HEK293 (cell line): Measurements from ENCODE around the gene ATP6V0A1.

Source experiments
- BCL11A ChIP-seq: fragments of 450-650 bp; formaldehyde crosslinking; IDR thresholded peaks from 2 replicates; pipeline ENCODE4 v1.5.1; 2016; ENCODE audit warnings: low read depth, missing biosample characterization, missing genetic modification characterization
- FEZF1 ChIP-seq: fragments of 450-650 bp; formaldehyde crosslinking; IDR thresholded peaks from 2 replicates; pipeline ENCODE4 v1.5.1; 2016; ENCODE audit warnings: missing biosample characterization, missing genetic modification characterization
- GFI1B ChIP-seq: fragments of 450-650 bp; formaldehyde crosslinking; IDR thresholded peaks from 2 replicates; pipeline ENCODE4 v1.5.1; 2016; ENCODE audit warnings: missing biosample characterization, missing genetic modification characterization
- IKZF3 ChIP-seq: fragments of 450-650 bp; IDR thresholded peaks from 2 replicates; pipeline ENCODE4 v1.5.0; 2018; ENCODE audit warnings: missing biosample characterization, mild to moderate bottlenecking, missing genetic modification characterization, moderate library complexity
- MYNN ChIP-seq: fragments of 450-650 bp; formaldehyde crosslinking; IDR thresholded peaks from 2 replicates; pipeline ENCODE4 v1.5.1; 2016; ENCODE audit warnings: missing biosample characterization, missing genetic modification characterization, borderline replicate concordance
- OSR2 ChIP-seq: fragments of 450-650 bp; formaldehyde crosslinking; IDR thresholded peaks from 2 replicates; pipeline ENCODE4 v1.5.1; 2016; ENCODE audit warnings: missing biosample characterization, missing genetic modification characterization
- SETDB1 ChIP-seq: IDR thresholded peaks from one replicate; pipeline ENCODE4 v1.6.1; 2017; ENCODE audit warnings: mild to moderate bottlenecking, low read length, moderate library complexity, mixed read lengths; ENCODE audit not compliant: insufficient read length
- ZBTB17 ChIP-seq: fragments of 450-650 bp; formaldehyde crosslinking; IDR thresholded peaks from 2 replicates; pipeline ENCODE4 v1.5.1; 2016; ENCODE audit warnings: missing biosample characterization, missing genetic modification characterization
- ZNF169 ChIP-seq: fragments of 450-650 bp; formaldehyde crosslinking; IDR thresholded peaks from 2 replicates; pipeline ENCODE4 v1.5.1; 2016; ENCODE audit warnings: missing biosample characterization, missing genetic modification characterization
- ZNF404 ChIP-seq: fragments of 450-650 bp; formaldehyde crosslinking; IDR thresholded peaks from 2 replicates; pipeline ENCODE4 v1.5.1; 2017; ENCODE audit warnings: missing biosample characterization, missing genetic modification characterization
- ZNF416 ChIP-seq: fragments of 450-650 bp; formaldehyde crosslinking; IDR thresholded peaks from 2 replicates; pipeline ENCODE4 v1.5.1; 2016; ENCODE audit warnings: missing biosample characterization, missing genetic modification characterization
- ZNF423 ChIP-seq: fragments of 450-650 bp; formaldehyde crosslinking; IDR thresholded peaks from 2 replicates; pipeline ENCODE4 v1.5.1; 2016; ENCODE audit warnings: missing biosample characterization, missing genetic modification characterization
- ZNF624 ChIP-seq: fragments of 450-650 bp; formaldehyde crosslinking; IDR thresholded peaks from 2 replicates; pipeline ENCODE4 v1.5.1; 2017; ENCODE audit warnings: missing biosample characterization, missing genetic modification characterization
- TF ChIP-seq, protein P1 (sequence below): fragments of 450-650 bp; IDR thresholded peaks from 2 replicates; pipeline ENCODE4 v1.5.1; 2018; ENCODE audit warnings: missing biosample characterization, missing genetic modification characterization
- TF ChIP-seq, protein P2 (sequence below): fragments of 450-650 bp; formaldehyde crosslinking; IDR thresholded peaks from 2 replicates; pipeline ENCODE4 v1.5.1; 2016; ENCODE audit warnings: missing biosample characterization, missing genetic modification characterization
- TF ChIP-seq, protein P3 (sequence below): fragments of 450-650 bp; formaldehyde crosslinking; IDR thresholded peaks from 2 replicates; pipeline ENCODE4 v1.5.1; 2016; ENCODE audit warnings: missing biosample characterization, missing genetic modification characterization, low read depth
- TF ChIP-seq, protein P4 (sequence below): fragments of 450-650 bp; formaldehyde crosslinking; IDR thresholded peaks from 2 replicates; pipeline ENCODE4 v1.5.1; 2016; ENCODE audit warnings: missing biosample characterization, missing genetic modification characterization
- TF ChIP-seq, protein P5 (sequence below): IDR thresholded peaks from 2 replicates; pipeline ENCODE4 v1.6.1; 2011; ENCODE audit warnings: mild to moderate bottlenecking, low read depth, low read length, borderline replicate concordance
- TF ChIP-seq, protein P6 (sequence below): fragments of 450-650 bp; formaldehyde crosslinking; IDR thresholded peaks from 2 replicates; pipeline ENCODE4 v1.5.1; 2016; ENCODE audit warnings: missing biosample characterization, missing genetic modification characterization
- TF ChIP-seq, protein P7 (sequence below): fragments of 450-650 bp; formaldehyde crosslinking; IDR thresholded peaks from 2 replicates; pipeline ENCODE4 v1.5.1; 2016; ENCODE audit warnings: missing biosample characterization, missing genetic modification characterization
- TF ChIP-seq, protein P8 (sequence below): fragments of 450-650 bp; formaldehyde crosslinking; optimal IDR thresholded peaks from 2 replicates; pipeline ENCODE3; 2016; ENCODE audit warnings: missing biosample characterization, mild to moderate bottlenecking, missing genetic modification characterization
- TF ChIP-seq, protein P9 (sequence below): fragments of 450-650 bp; formaldehyde crosslinking; IDR thresholded peaks from 2 replicates; pipeline ENCODE4 v1.5.1; 2016; ENCODE audit warnings: missing biosample characterization, missing genetic modification characterization

Gene ATP6V0A1

DNA sequence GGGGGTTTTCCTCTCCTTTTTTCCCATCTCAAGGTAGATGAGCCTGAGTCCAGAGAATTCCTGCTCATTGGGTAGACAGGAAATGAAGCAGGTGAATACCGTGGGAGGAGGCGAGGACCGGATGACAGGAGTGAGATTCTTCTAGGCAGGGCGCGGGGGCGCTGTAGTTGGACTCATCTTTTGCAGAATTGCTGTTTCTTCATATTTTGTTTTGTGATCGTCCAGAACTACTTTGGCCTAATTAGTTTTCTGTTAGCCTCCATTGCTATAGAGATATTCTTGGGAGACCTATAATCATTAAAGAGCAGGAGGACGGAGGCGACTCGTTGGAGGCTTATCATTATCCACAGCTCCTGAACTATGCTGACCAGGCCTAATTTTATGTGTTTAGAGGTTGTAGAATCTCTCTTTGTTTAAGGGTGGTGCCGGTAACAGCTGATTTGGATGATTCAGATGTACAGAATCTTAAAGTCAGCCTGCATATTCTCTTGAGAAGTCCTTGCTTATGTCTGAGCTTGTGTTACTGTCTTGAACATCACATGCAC lies 650 bp downstream of the ATP6V0A1 start (continued):
- TF ChIP-seq, protein P1, sequence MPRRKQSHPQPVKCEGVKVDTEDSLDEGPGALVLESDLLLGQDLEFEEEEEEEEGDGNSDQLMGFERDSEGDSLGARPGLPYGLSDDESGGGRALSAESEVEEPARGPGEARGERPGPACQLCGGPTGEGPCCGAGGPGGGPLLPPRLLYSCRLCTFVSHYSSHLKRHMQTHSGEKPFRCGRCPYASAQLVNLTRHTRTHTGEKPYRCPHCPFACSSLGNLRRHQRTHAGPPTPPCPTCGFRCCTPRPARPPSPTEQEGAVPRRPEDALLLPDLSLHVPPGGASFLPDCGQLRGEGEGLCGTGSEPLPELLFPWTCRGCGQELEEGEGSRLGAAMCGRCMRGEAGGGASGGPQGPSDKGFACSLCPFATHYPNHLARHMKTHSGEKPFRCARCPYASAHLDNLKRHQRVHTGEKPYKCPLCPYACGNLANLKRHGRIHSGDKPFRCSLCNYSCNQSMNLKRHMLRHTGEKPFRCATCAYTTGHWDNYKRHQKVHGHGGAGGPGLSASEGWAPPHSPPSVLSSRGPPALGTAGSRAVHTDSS (tag by site-specific recombination): no peak
- TF ChIP-seq, protein P2, sequence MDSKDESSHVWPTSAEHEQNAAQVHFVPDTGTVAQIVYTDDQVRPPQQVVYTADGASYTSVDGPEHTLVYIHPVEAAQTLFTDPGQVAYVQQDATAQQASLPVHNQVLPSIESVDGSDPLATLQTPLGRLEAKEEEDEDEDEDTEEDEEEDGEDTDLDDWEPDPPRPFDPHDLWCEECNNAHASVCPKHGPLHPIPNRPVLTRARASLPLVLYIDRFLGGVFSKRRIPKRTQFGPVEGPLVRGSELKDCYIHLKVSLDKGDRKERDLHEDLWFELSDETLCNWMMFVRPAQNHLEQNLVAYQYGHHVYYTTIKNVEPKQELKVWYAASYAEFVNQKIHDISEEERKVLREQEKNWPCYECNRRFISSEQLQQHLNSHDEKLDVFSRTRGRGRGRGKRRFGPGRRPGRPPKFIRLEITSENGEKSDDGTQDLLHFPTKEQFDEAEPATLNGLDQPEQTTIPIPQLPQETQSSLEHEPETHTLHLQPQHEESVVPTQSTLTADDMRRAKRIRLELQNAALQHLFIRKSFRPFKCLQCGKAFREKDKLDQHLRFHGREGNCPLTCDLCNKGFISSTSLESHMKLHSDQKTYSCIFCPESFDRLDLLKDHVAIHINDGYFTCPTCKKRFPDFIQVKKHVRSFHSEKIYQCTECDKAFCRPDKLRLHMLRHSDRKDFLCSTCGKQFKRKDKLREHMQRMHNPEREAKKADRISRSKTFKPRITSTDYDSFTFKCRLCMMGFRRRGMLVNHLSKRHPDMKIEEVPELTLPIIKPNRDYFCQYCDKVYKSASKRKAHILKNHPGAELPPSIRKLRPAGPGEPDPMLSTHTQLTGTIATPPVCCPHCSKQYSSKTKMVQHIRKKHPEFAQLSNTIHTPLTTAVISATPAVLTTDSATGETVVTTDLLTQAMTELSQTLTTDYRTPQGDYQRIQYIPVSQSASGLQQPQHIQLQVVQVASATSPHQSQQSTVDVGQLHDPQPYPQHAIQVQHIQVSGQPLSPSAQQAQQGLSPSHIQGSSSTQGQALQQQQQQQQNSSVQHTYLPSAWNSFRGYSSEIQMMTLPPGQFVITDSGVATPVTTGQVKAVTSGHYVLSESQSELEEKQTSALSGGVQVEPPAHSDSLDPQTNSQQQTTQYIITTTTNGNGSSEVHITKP: peak; percentile 55; the same call in 1 of the 2 replicates
- peak; percentile 63 for TF ChIP-seq ZBTB17 (tag by site-specific recombination)
- no peak for TF ChIP-seq ZNF624 (tag by site-specific recombination)
- no peak for TF ChIP-seq ZNF404
- TF ChIP-seq ZNF423 (tag by site-specific recombination): no peak
- TF ChIP-seq FEZF1 (tag by site-specific recombination): no peak
- TF ChIP-seq, protein P3, sequence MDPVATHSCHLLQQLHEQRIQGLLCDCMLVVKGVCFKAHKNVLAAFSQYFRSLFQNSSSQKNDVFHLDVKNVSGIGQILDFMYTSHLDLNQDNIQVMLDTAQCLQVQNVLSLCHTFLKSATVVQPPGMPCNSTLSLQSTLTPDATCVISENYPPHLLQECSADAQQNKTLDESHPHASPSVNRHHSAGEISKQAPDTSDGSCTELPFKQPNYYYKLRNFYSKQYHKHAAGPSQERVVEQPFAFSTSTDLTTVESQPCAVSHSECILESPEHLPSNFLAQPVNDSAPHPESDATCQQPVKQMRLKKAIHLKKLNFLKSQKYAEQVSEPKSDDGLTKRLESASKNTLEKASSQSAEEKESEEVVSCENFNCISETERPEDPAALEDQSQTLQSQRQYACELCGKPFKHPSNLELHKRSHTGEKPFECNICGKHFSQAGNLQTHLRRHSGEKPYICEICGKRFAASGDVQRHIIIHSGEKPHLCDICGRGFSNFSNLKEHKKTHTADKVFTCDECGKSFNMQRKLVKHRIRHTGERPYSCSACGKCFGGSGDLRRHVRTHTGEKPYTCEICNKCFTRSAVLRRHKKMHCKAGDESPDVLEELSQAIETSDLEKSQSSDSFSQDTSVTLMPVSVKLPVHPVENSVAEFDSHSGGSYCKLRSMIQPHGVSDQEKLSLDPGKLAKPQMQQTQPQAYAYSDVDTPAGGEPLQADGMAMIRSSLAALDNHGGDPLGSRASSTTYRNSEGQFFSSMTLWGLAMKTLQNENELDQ (tag by site-specific recombination): no peak
- TF ChIP-seq SETDB1: no peak
- TF ChIP-seq, protein P4, sequence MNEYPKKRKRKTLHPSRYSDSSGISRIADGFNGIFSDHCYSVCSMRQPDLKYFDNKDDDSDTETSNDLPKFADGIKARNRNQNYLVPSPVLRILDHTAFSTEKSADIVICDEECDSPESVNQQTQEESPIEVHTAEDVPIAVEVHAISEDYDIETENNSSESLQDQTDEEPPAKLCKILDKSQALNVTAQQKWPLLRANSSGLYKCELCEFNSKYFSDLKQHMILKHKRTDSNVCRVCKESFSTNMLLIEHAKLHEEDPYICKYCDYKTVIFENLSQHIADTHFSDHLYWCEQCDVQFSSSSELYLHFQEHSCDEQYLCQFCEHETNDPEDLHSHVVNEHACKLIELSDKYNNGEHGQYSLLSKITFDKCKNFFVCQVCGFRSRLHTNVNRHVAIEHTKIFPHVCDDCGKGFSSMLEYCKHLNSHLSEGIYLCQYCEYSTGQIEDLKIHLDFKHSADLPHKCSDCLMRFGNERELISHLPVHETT: no peak
- TF ChIP-seq ZNF169: no peak
- no peak for TF ChIP-seq MYNN (tag by site-specific recombination)
- TF ChIP-seq ZNF416 (tag by site-specific recombination): no peak
- TF ChIP-seq, protein P5, sequence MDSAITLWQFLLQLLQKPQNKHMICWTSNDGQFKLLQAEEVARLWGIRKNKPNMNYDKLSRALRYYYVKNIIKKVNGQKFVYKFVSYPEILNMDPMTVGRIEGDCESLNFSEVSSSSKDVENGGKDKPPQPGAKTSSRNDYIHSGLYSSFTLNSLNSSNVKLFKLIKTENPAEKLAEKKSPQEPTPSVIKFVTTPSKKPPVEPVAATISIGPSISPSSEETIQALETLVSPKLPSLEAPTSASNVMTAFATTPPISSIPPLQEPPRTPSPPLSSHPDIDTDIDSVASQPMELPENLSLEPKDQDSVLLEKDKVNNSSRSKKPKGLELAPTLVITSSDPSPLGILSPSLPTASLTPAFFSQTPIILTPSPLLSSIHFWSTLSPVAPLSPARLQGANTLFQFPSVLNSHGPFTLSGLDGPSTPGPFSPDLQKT: no peak
- 0 out of 2 replicates have a peak, but pooled peaks have one; percentile 50 for TF ChIP-seq IKZF3 (tag by site-specific recombination)
- no peak for TF ChIP-seq BCL11A (tag by site-specific recombination)
- TF ChIP-seq, protein P6, sequence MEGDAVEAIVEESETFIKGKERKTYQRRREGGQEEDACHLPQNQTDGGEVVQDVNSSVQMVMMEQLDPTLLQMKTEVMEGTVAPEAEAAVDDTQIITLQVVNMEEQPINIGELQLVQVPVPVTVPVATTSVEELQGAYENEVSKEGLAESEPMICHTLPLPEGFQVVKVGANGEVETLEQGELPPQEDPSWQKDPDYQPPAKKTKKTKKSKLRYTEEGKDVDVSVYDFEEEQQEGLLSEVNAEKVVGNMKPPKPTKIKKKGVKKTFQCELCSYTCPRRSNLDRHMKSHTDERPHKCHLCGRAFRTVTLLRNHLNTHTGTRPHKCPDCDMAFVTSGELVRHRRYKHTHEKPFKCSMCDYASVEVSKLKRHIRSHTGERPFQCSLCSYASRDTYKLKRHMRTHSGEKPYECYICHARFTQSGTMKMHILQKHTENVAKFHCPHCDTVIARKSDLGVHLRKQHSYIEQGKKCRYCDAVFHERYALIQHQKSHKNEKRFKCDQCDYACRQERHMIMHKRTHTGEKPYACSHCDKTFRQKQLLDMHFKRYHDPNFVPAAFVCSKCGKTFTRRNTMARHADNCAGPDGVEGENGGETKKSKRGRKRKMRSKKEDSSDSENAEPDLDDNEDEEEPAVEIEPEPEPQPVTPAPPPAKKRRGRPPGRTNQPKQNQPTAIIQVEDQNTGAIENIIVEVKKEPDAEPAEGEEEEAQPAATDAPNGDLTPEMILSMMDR (tag by site-specific recombination): peak; percentile 64
- TF ChIP-seq OSR2 (tag by site-specific recombination): no peak
- TF ChIP-seq, protein P7, sequence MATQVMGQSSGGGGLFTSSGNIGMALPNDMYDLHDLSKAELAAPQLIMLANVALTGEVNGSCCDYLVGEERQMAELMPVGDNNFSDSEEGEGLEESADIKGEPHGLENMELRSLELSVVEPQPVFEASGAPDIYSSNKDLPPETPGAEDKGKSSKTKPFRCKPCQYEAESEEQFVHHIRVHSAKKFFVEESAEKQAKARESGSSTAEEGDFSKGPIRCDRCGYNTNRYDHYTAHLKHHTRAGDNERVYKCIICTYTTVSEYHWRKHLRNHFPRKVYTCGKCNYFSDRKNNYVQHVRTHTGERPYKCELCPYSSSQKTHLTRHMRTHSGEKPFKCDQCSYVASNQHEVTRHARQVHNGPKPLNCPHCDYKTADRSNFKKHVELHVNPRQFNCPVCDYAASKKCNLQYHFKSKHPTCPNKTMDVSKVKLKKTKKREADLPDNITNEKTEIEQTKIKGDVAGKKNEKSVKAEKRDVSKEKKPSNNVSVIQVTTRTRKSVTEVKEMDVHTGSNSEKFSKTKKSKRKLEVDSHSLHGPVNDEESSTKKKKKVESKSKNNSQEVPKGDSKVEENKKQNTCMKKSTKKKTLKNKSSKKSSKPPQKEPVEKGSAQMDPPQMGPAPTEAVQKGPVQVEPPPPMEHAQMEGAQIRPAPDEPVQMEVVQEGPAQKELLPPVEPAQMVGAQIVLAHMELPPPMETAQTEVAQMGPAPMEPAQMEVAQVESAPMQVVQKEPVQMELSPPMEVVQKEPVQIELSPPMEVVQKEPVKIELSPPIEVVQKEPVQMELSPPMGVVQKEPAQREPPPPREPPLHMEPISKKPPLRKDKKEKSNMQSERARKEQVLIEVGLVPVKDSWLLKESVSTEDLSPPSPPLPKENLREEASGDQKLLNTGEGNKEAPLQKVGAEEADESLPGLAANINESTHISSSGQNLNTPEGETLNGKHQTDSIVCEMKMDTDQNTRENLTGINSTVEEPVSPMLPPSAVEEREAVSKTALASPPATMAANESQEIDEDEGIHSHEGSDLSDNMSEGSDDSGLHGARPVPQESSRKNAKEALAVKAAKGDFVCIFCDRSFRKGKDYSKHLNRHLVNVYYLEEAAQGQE (tag by site-specific recombination): no peak
- no peak for TF ChIP-seq GFI1B (tag by site-specific recombination)
- TF ChIP-seq, protein P8, sequence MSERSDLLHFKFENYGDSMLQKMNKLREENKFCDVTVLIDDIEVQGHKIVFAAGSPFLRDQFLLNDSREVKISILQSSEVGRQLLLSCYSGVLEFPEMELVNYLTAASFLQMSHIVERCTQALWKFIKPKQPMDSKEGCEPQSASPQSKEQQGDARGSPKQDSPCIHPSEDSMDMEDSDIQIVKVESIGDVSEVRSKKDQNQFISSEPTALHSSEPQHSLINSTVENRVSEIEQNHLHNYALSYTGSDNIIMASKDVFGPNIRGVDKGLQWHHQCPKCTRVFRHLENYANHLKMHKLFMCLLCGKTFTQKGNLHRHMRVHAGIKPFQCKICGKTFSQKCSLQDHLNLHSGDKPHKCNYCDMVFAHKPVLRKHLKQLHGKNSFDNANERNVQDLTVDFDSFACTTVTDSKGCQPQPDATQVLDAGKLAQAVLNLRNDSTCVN (tag by site-specific recombination): no peak
- TF ChIP-seq, protein P9, sequence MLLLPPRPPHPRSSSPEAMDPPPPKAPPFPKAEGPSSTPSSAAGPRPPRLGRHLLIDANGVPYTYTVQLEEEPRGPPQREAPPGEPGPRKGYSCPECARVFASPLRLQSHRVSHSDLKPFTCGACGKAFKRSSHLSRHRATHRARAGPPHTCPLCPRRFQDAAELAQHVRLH (tag by site-specific recombination): 0 out of 2 replicates have a peak, but pooled peaks have one; percentile 57
